ENCODE measurements around the gene GPR139. TPM values are rescaled to one million over a fixed set of nuclear protein-coding genes. Genes with fewer than 3 reads are reported as not detected.

Gene GPR139
- total RNA-seq, 1 donor from 2014 or later = not detected

GRCh38 chr16:20089246-20089965, 15.7 kb upstream of the GPR139 start:
- no peak for TF ChIP-seq CTCF (IDR thresholded peaks at IDR 0.05; ENCODE audit: unreplicated experiment)
- H3K27me3 Mint-ChIP-seq = peaks cover 48% of the 10 kb centered on the region
- H3K4me3 Mint-ChIP-seq (ENCODE audit: low read depth) = no peak overlapping the region
- no peaks in the 10 kb centered on the region for H3K36me3 Mint-ChIP-seq (ENCODE audit: insufficient read depth)
- H3K4me1 Mint-ChIP-seq (ENCODE audit: low read depth) = no peaks in the 10 kb centered on the region
- no peak overlapping the region for H3K27ac Mint-ChIP-seq
- no peaks in the 10 kb centered on the region for H3K9me3 Mint-ChIP-seq (ENCODE audit: low read depth)
- DNase-seq (ENCODE audit: low spot score, unreplicated experiment) = no peak

GRCh38 chr16:20084624-20085226, 11.0 kb upstream of the GPR139 start:
- Mint-ChIP-seq H3K4me3 (ENCODE audit: low read depth) (no peak overlapping the region), H3K4me1 (ENCODE audit: low read depth) (no peaks in the 10 kb centered on the region), H3K27me3 (peaks cover 46% of the 10 kb centered on the region), H3K36me3 (ENCODE audit: insufficient read depth) (no peaks in the 10 kb centered on the region), H3K27ac (no peak overlapping the region), H3K9me3 (ENCODE audit: low read depth) (no peaks in the 10 kb centered on the region)
- TF ChIP-seq CTCF (IDR thresholded peaks at IDR 0.05; ENCODE audit: unreplicated experiment) = no peak
- no peak for DNase-seq (ENCODE audit: low spot score, unreplicated experiment)

GRCh38 chr16:20079106-20079505, 5.4 kb upstream of the GPR139 start:
- Mint-ChIP-seq H3K36me3 (ENCODE audit: insufficient read depth) (no peaks in the 10 kb centered on the region), H3K27ac (no peak overlapping the region), H3K27me3 (peaks cover 66% of the 10 kb centered on the region), H3K4me3 (ENCODE audit: low read depth) (no peak overlapping the region), H3K4me1 (ENCODE audit: low read depth) (no peaks in the 10 kb centered on the region), H3K9me3 (ENCODE audit: low read depth) (no peaks in the 10 kb centered on the region)
- no peak for DNase-seq (ENCODE audit: low spot score, unreplicated experiment)
- no peak for TF ChIP-seq CTCF (IDR thresholded peaks at IDR 0.05; ENCODE audit: unreplicated experiment)

- Mint-ChIP-seq H3K4me1 (ENCODE audit: low read depth) (peaks cover 5% of the 10 kb centered on the region), H3K36me3 (ENCODE audit: insufficient read depth) (no peaks in the 10 kb centered on the region), H3K9me3 (ENCODE audit: low read depth) (no peaks in the 10 kb centered on the region), H3K4me3 (ENCODE audit: low read depth) (no peak overlapping the region), H3K27ac (no peak overlapping the region), H3K27me3 (peaks cover 82% of the 10 kb centered on the region)
- no peak for TF ChIP-seq CTCF (IDR thresholded peaks at IDR 0.05; ENCODE audit: unreplicated experiment)
- no peak for DNase-seq (ENCODE audit: low spot score, unreplicated experiment)
Measured at GRCh38 chr16:20075243-20075642, 1.6 kb upstream of the GPR139 start.

GRCh38 chr16:20074099-20074991, 655 bp upstream of the GPR139 start:
- Mint-ChIP-seq H3K27me3 (peaks cover 89% of the 10 kb centered on the region), H3K36me3 (ENCODE audit: insufficient read depth) (no peaks in the 10 kb centered on the region), H3K4me1 (ENCODE audit: low read depth) (peaks cover 5% of the 10 kb centered on the region), H3K27ac (no peak overlapping the region), H3K9me3 (ENCODE audit: low read depth) (no peaks in the 10 kb centered on the region), H3K4me3 (ENCODE audit: low read depth) (peak overlapping the region; percentile 55)
- DNase-seq (ENCODE audit: low spot score, unreplicated experiment) = no peak
- TF ChIP-seq CTCF (IDR thresholded peaks at IDR 0.05; ENCODE audit: unreplicated experiment) = no peak
